HFF-Myc (cell line): ENCODE data around the gene OR10C1.

Source experiments
- DNase-seq: peaks from one replicate; pipeline ENCODE4 v3.0.0-alpha.2; 2011; ENCODE audit warnings: low read depth; ENCODE audit errors: extremely low read depth
- H3K4me3 ChIP-seq: replicated peaks from 2 replicates; pipeline ENCODE4 v1.5.1; 2011; ENCODE audit warnings: low read depth, mild to moderate bottlenecking, control low read depth, low read length
- CTCF ChIP-seq: IDR thresholded peaks from 2 replicates; pipeline ENCODE4 v1.5.1; 2012; ENCODE audit warnings: mild to moderate bottlenecking, low read depth, low read length, control low read depth; ENCODE audit errors: missing control alignments

The OR10C1 gene

GRCh38 chr6:29456971-29457370 is 17.9 kb downstream of the OR10C1 start, which contains the start of the genes OR11A1 and OR2H1:
Gene OR11A1, minus strand, starts transcription at chr6:29457071. Its CDS starts 29,430 bp downstream, at chr6:29427641.
Gene OR2H1, plus strand, starts transcription at chr6:29457155. Its CDS starts 4,615 bp downstream, at chr6:29461770.
- H3K4me3 ChIP-seq: no peak within 1 kb of the TSS
- TF ChIP-seq CTCF: no peak
- DNase-seq: no peak

GRCh38 chr6:29461021-29461814 is 22.1 kb downstream of the OR10C1 start:
- DNase-seq: no peak
- TF ChIP-seq CTCF: no peak

GRCh38 chr6:29462022-29462421 is 22.9 kb downstream of the OR10C1 start:
- no peak overlapping the region for H3K4me3 ChIP-seq
- no peak for TF ChIP-seq CTCF

More at GRCh38 chr6:29461021-29461814, 22.1 kb downstream of the OR10C1 start:
- no peak overlapping the region for H3K4me3 ChIP-seq

GRCh38 chr6:29465279-29465678 is 26.2 kb downstream of the OR10C1 start:
- TF ChIP-seq CTCF: no peak
- DNase-seq: no peak
- no peak overlapping the region for H3K4me3 ChIP-seq

More at GRCh38 chr6:29462022-29462421, 22.9 kb downstream of the OR10C1 start:
- DNase-seq: no peak

DNA sequence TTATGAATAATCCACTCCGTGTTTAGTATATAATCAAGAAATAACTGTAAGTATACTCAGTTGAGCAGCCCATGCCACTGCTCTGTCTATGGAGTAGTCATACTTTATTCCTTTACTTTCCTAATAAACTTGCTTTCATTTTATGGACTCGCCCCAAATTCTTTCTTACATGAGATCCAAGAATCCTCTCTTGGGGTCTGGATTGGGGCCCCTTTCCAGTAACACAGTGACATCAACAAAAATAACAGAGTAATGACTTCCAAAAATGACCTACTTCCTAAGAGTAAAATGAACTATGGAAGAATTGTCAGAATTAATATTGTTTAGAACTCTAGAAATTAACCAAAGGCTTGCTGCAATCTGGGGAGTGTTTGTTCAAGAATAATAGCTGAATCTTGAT is 26.7 kb downstream of the OR10C1 start:
- no peak for DNase-seq
- no peak for TF ChIP-seq CTCF
- no peak overlapping the region for H3K4me3 ChIP-seq

DNA sequence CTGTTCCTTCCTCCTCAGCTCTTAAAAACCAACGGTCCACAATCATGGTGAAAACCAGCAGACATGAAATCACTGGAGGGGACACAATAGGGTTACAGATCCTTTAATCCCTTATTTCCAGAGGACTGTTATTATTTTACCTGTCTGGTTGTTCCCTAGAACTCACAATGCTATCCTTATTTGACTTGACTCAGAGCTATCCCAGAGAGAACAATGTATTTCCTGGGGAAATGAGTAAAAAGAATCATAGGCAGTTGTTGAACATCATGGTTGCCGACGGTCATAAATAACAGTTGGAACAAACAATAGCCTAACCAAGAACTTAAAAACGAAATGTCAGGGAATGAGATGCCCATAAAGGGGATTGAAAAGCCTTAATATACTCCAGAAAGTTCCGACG is 27.1 kb downstream of the OR10C1 start:
- H3K4me3 ChIP-seq: no peak overlapping the region
- TF ChIP-seq CTCF: no peak
- no peak for DNase-seq

GRCh38 chr6:29474996-29475395 is 35.9 kb downstream of the OR10C1 start:
- H3K4me3 ChIP-seq: no peak overlapping the region
- DNase-seq: no peak

More at GRCh38 chr6:29474996-29475395, 35.9 kb downstream of the OR10C1 start:
- TF ChIP-seq CTCF: no peak
